GM21447 (cell line): ENCODE results near the gene RCAN2.
A peak's percentile ranks its signal among the peaks of the same experiment; 100 is the strongest.

ENCODE experiments used
- ATAC-seq: cut with Tn5 transposase; IDR thresholded peaks from one replicate; pipeline ENCODE4 v1.9.1; 2021; ENCODE audit not compliant: unreplicated experiment

The RCAN2 gene

DNA sequence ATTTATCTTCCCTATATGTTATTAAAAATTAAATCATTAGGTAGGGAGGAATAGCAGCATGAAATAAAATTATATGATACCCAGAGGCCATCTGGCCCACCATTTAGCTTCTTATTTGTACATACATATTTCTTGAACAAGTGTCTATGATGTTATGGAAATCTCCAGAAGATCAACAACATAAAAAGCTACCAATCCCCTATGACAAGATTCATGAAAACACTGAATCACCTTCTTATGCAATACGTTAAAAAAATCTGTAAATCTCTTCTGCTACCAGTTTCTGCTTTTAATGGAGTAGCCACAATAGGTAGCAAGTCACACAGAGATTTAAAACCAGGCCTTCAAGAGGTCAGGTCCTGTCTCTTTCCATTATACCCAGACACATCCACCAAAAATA is 194.7 kb downstream of the RCAN2 start:
- ATAC-seq: no peak

DNA sequence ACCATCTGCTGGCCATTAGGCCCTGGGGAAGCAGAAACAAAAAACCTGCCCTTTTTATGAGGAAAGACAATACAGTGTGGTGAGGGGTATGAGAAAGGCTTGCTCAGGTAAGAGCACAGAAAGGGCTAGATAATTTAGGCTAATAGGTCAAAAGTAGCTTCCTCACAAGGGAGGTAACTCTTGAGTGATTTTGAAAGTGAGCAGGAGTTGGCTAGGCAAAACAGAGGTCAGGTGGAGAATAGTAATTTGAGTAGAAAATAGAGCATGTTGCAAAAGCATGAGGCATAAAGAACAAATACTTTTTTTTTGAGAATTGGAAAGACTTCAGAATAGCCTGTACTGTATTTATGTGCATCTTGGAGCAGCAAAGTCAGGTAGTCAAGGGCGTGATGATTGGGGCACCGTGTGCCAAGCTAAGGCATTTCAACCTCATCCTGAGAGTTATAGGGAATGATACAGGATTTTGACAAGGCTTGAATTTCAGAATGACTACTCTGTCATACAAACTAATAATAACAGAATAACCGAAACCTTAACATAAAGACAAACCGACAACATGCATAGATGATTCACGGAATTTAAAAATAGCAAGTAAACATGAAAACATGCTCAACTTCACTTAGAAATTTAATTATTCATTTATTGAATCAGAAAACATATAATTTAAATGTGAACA is 197.5 kb downstream of the RCAN2 start:
- ATAC-seq: peak; percentile 86

GRCh38 chr6:46291880-46292279 is 199.4 kb downstream of the RCAN2 start:
- no peak for ATAC-seq

DNA sequence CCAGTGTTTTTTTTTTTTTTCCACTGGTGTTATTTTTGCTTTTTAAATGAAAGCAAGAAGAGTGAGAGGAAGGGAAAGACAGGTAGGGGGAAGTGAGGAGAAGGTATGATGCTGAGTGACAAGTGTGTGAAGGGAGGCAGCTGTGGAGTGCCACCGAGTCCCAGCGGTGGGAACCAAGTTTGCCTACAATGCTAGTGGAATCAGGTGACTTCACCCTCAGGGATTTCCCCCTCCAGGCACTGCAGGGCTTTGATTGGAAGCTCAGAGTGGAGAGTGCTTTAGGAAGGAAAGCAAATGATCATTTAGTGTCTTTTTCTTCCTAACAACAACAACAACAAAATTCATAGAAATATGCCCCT is 200.0 kb downstream of the RCAN2 start:
- ATAC-seq: no peak

DNA sequence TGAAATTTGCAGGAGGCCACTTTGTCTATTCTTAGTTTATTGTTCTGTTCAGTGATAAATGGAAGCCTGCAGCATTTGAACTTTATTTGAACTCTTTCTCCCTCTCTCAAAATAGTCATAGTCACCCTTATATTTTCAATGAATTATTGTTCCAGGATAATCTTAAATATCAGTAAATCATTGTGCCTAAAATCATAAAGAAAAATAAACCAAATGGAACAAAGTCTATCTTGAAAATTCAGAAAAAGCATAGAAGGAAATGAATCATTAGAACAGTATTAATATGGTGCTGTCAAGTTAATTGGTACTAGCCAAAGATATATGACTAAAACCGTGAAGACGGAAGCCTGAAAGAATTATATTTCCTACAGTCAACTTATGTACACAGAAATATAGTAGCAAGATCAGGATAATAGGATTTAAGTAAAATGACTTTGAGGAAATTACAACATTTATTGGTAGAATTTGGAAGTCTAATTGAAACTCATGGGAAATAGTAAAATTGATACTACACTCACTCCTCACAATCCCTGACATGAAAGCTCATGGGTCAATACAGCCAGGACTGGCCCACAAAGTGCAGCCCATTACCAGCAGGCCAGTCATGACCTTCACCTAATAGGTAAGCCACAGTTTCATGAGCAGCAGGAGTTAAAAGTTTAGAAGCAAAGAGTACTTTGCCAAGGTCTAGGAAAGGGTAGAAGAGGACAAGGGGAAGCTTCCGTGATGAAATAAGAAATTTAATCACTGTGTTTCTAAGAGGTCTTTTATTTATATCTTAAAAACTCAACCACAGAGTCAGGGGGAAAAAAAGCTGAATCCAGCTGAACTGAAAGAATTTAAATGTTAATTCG is 200.6 kb downstream of the RCAN2 start:
- ATAC-seq: no peak

DNA sequence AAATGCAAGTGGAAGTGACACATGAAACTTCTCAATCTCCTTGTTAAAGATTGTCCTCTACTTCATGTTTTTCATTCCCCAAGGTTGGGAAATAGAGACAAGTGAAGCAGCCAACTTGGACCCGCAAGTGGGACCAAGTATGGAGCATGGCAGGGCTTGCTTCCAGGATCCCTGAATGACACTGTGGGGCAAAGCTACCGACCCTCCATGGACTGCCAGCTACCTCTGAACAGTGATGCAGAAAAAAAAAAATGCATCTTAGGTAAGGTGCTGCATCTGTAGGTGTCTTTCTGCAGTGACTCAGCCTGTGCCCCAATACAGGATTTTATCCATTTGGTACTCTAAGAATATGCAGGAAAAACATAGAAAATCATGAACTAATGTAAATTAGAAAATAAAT is 201.4 kb downstream of the RCAN2 start:
- no peak for ATAC-seq

GRCh38 chr6:46288835-46289234 is 202.4 kb downstream of the RCAN2 start:
- no peak for ATAC-seq

DNA sequence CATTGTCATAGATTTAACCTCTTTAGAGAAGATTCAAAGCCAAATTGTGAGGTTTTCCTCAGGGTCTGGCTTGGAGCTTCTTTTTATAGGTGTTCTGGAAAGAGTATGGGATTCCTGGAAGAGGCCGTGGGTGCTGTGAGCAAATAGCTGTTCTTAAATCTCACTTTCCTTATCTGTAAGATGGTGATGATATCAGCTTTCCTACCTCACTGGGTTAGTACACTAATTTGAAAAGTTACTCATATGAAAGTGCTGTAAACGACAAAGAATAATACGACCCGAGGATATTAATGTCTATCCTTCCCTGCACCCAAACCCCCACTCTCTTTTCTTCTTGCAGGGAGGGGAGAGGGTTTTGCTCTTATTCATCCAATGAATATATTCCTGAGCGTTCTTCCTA is 203.6 kb downstream of the RCAN2 start:
- no peak for ATAC-seq

- ATAC-seq: no peak
Measured at GRCh38 chr6:46287043-46287442, 204.2 kb downstream of the RCAN2 start.

DNA sequence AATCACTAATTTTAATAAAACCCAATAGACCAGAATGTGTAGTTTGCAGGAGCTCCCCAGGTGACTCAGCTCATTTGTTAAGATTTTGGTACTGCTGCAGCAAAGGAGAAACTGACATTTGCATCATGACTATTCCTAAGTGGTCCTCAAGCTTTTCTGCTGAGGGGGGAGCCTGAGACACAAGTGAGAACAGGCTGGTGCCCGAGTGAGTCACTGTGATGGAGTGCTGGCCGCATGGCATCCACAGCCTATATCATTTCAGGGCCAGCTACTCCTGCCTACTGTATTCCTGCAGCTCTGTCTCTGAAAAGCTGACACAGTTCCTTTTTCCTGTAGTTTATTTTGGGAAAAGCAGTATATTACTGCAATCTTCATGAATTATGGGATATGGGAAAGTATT is 206.8 kb downstream of the RCAN2 start:
- ATAC-seq: no peak

GRCh38 chr6:46281110-46281509 is 210.1 kb downstream of the RCAN2 start:
- no peak for ATAC-seq

DNA sequence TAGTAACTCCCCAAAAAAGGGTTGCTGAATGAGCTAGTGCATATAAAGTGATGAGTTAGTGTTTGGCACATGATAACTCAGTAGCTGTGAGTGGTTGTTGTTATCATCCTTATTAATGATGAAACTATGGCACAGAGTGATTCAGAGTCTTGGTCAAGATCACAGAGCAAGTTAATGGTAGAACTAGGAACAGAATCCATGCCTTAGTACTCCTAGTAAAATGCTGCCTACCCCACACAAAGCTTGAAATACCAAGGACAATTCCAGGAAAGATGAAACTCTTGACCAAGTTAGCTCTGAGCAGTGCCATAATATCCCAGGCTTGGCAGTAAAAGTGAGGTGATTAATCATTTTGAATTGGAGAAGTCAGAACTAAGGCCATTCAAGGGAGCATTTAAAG is 211.4 kb downstream of the RCAN2 start:
- no peak for ATAC-seq

- ATAC-seq: no peak
Measured at GRCh38 chr6:46276576-46277142, 214.6 kb downstream of the RCAN2 start.

DNA sequence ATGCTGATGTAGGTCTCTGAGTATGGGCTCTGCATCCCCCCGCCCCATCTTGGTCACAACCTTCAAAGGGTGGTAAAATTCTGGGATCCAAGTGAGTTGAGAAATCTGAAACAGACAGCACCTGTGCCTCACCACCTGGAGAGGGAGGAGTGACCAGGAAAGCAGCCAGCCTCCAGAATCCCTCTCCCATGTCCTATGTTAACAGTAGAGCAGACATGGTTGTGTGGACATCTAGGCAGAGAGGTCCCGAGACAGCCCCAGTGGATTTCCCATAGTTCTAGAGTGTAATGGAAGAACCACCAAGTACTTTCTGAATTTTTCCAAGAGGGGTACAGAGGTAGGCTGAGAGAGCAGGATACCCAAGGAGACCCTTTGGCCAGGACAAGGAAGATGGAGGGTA is 216.7 kb downstream of the RCAN2 start:
- ATAC-seq: no peak

DNA sequence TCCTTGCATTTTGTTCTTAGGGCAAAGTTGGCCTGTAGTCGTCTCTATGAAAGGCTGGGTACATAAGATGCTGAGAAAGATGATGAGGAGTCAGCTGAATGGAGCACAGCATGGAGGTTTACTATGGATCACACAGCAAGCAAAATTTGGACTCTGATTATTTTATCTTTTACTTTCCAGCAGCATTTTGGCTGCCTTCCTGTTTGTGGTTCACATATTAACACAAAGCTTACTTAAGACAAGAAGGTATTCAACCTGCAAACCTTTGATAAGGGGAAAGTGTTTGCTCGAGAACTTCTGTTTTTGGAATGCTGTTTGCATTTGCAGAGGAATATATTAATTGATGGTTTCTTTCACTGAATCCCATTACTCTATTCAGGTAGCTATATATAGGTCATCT is 217.3 kb downstream of the RCAN2 start:
- no peak for ATAC-seq

DNA sequence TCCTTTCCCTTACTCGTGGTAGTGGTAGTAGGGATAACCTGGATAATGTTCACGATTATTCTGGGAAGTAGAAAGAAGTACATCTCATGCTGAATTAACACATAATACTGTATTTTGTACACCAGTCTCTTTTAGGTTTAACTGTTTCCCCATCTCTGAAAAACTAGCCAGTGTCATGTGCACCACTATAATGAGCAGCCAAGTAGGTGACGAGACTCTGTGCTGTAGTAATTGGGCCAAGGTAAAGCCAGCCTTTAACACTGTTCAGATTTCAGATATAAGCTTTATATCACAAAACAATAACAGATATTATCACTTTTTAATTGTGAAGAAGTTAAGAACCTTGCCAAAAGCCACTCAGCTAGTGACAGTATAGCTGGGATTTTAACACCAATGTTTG is 219.5 kb downstream of the RCAN2 start:
- no peak for ATAC-seq

GRCh38 chr6:46271107-46271506 is 220.1 kb downstream of the RCAN2 start:
- no peak for ATAC-seq

GRCh38 chr6:46270336-46270735 is 220.9 kb downstream of the RCAN2 start:
- no peak for ATAC-seq

- no peak for ATAC-seq
Measured at GRCh38 chr6:46269447-46270229, 221.6 kb downstream of the RCAN2 start.

GRCh38 chr6:46267515-46267914 is 223.7 kb downstream of the RCAN2 start:
- ATAC-seq: no peak

DNA sequence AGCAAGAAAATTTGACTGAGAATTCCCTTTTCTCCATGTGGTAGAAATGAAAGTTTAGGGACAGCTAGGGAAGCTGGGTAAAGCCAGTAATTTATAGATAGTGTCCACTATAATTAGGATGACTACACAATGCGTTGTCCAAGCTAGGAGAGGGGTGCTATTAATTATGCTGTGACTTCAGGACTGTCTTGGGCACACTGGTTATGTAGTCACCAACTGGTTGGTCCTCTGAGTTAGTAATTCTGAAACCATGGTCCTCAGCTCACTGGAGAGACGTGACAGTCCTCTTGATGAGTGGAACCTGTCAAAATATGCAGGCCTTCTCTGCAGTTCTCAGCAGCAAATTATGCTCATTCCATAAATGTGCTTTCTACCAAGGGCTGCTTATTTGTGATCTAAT is 225.9 kb downstream of the RCAN2 start:
- no peak for ATAC-seq

- no peak for ATAC-seq
Measured at GRCh38 chr6:46263707-46264086, 227.6 kb downstream of the RCAN2 start.
